ENCODE measurements around the gene SEC22A.

Gene SEC22A

GRCh38 chr3:123285479-123285878 is 83.7 kb downstream of the SEC22A start:
- H3K4me3 ChIP-seq (ENCODE audit: low read length) = no peak overlapping the region
- no peak for DNase-seq (ENCODE audit: low read depth)
- no peak for TF ChIP-seq CTCF (IDR thresholded peaks at IDR 0.05; ENCODE audit: insufficient read depth, low read depth, low read length, missing control alignments)

- no peak for TF ChIP-seq CTCF (IDR thresholded peaks at IDR 0.05; ENCODE audit: insufficient read depth, low read depth, low read length, missing control alignments)
- no peak overlapping the region for H3K4me3 ChIP-seq (ENCODE audit: low read length)
- DNase-seq (ENCODE audit: low read depth) = no peak
Observed at GRCh38 chr3:123285931-123286307, 84.2 kb downstream of the SEC22A start.

GRCh38 chr3:123286308-123287023 is 84.7 kb downstream of the SEC22A start:
- peak; percentile 91 for TF ChIP-seq CTCF (IDR thresholded peaks at IDR 0.05; ENCODE audit: insufficient read depth, low read depth, low read length, missing control alignments)
- peak; percentile 79 for DNase-seq (ENCODE audit: low read depth)

GRCh38 chr3:123287051-123287961 is 85.6 kb downstream of the SEC22A start:
- no peak for TF ChIP-seq CTCF (IDR thresholded peaks at IDR 0.05; ENCODE audit: insufficient read depth, low read depth, low read length, missing control alignments)
- DNase-seq (ENCODE audit: low read depth) = no peak
- no peak overlapping the region for H3K4me3 ChIP-seq (ENCODE audit: low read length)

More at GRCh38 chr3:123286308-123287023, 84.7 kb downstream of the SEC22A start:
- no peak overlapping the region for H3K4me3 ChIP-seq (ENCODE audit: low read length)

- TF ChIP-seq CTCF (IDR thresholded peaks at IDR 0.05; ENCODE audit: insufficient read depth, low read depth, low read length, missing control alignments) = no peak
- H3K4me3 ChIP-seq (ENCODE audit: low read length) = no peak overlapping the region
- DNase-seq (ENCODE audit: low read depth) = no peak
Observed at GRCh38 chr3:123287962-123288302, 86.2 kb downstream of the SEC22A start.

- H3K4me3 ChIP-seq (ENCODE audit: low read length) = no peak overlapping the region
- TF ChIP-seq CTCF (IDR thresholded peaks at IDR 0.05; ENCODE audit: insufficient read depth, low read depth, low read length, missing control alignments) = no peak
- DNase-seq (ENCODE audit: low read depth) = no peak
Observed at GRCh38 chr3:123289391-123290106, 87.8 kb downstream of the SEC22A start.

Data from epithelial cell of esophagus (primary cell).